Keratinocyte (primary cell): ENCODE data around the gene EXOC6B. TPM values are rescaled to one million over a fixed set of nuclear protein-coding genes. Genes with fewer than 3 reads are reported as not detected.

Experiments
- DNase-seq: peaks from one replicate; pipeline ENCODE4 v3.0.0-alpha.2; 2011; ENCODE audit warnings: low read depth, missing footprints, low spot score
- FAIRE-seq: peaks from 2 replicates; lab custom pipeline; 2011; peaks lifted over from hg19 to GRCh38; lab: Jason Lieb, UNC
- H2AFZ ChIP-seq: 2 replicates; pipeline ENCODE4 v1.6.0; 2012; ENCODE audit warnings: low read length, control low read depth, inconsistent platforms; ENCODE audit not compliant: control insufficient read depth
- H3K27ac ChIP-seq: 2 replicates; pipeline ENCODE4 v1.5.1; 2011; ENCODE audit warnings: low read length; ENCODE audit not compliant: control insufficient read depth, insufficient read depth
- H3K27me3 ChIP-seq: 3 replicates; pipeline ENCODE4 v1.6.0; 2011; ENCODE audit warnings: low read length; ENCODE audit not compliant: control insufficient read depth, insufficient read depth; ENCODE audit errors: extremely low read depth
- H3K36me3 ChIP-seq, 2 experiments: 2 replicates in 1 of 2; 3 replicates in 1 of 2; pipeline ENCODE4 v1.5.1; 2011; ENCODE audit warnings: low read length in 2 of 2, mild to moderate bottlenecking in 1 of 2; ENCODE audit not compliant: control insufficient read depth in 2 of 2, insufficient read depth in 2 of 2; ENCODE audit errors: extremely low read depth in 1 of 2
- H3K4me1 ChIP-seq: 3 replicates; pipeline ENCODE4 v1.5.1; 2011; ENCODE audit warnings: low read length; ENCODE audit not compliant: control insufficient read depth, insufficient read depth; ENCODE audit errors: extremely low read depth
- H3K4me2 ChIP-seq: 3 replicates; pipeline ENCODE4 v1.6.0; 2011; ENCODE audit warnings: low read depth, low read length; ENCODE audit not compliant: control insufficient read depth, insufficient read depth; ENCODE audit errors: extremely low read depth
- H3K4me3 ChIP-seq, 3 experiments: fragments of 200-600 bp in 1 of 3; sonication (generic) in 1 of 3; 2 replicates in 2 of 3; 3 replicates in 1 of 3; pipeline ENCODE4 v1.5.1; 2011 to 2016; ENCODE audit warnings: low read length in 3 of 3, mild to moderate bottlenecking in 3 of 3, control low read depth in 2 of 3, inconsistent platforms in 1 of 3, low read depth in 1 of 3, mixed read lengths in 1 of 3, mixed run types in 1 of 3, moderate library complexity in 1 of 3; ENCODE audit not compliant: control insufficient read depth in 2 of 3, insufficient read depth in 2 of 3; ENCODE audit errors: extremely low read depth in 1 of 3
- H3K79me2 ChIP-seq: 2 replicates; pipeline ENCODE4 v1.6.0; 2012; ENCODE audit warnings: low read length; ENCODE audit not compliant: control insufficient read depth, insufficient read depth
- H3K9ac ChIP-seq: 3 replicates; pipeline ENCODE4 v1.6.0; 2011; ENCODE audit warnings: low read length; ENCODE audit not compliant: control insufficient read depth, insufficient read depth; ENCODE audit errors: extremely low read depth
- H3K9me1 ChIP-seq: 3 replicates; pipeline ENCODE4 v1.6.0; 2011; ENCODE audit warnings: low read length; ENCODE audit not compliant: control insufficient read depth, insufficient read depth; ENCODE audit errors: extremely low read depth
- H3K9me3 ChIP-seq: 2 replicates; pipeline ENCODE4 v1.5.1; 2012; ENCODE audit warnings: low read depth, low read length; ENCODE audit not compliant: control insufficient read depth
- H4K20me1 ChIP-seq: 3 replicates; pipeline ENCODE4 v1.6.0; 2011; ENCODE audit warnings: low read length; ENCODE audit not compliant: control insufficient read depth, insufficient read depth; ENCODE audit errors: extremely low read depth
- CTCF ChIP-seq, 3 experiments: IDR thresholded peaks in 1 of 3; conservative IDR thresholded peaks in 1 of 3; optimal IDR thresholded peaks in 1 of 3; 2 replicates in 2 of 3; 3 replicates in 1 of 3; pipeline versions ENCODE3 to v1.5.1; 2011; ENCODE audit warnings: low read length in 3 of 3, mild to moderate bottlenecking in 3 of 3, moderate library complexity in 2 of 3, control low read depth in 1 of 3, inconsistent platforms in 1 of 3; ENCODE audit not compliant: insufficient read depth in 2 of 3; ENCODE audit errors: extremely low read depth in 1 of 3
- EZH2 ChIP-seq: IDR thresholded peaks from one replicate; pipeline ENCODE4 v1.6.1; 2012; ENCODE audit warnings: inconsistent platforms, mild to moderate bottlenecking, low read length, moderate library complexity
- dilution Hi-C: fragments of 300-500 bp; cut with MboI; formaldehyde crosslinking; loops from one replicate; pipeline ENCODE4 v1.7.0; 2020; ENCODE audit warnings: low sequenced_read_pairs; ENCODE audit not compliant: extremely low pct_ligation_motif_present
- polyA plus RNA-seq, 5 experiments: library from polyadenylated mRNA; depleted of rRNA in 3 of 5; stranded (reverse) in 3 of 5; stranded (forward) in 1 of 5; unstranded in 1 of 5; fragments of >200 nt; gene quantifications; 1 replicate in 1 of 5; 2 replicates in 3 of 5; 3 replicates in 1 of 5; pipeline versions ENCODE4 v1.2.1 to v1.2.3, GENCODE V29; 2011 to 2012; ENCODE audit warnings: missing spikeins in 2 of 5, low read depth in 1 of 5, low replicate concordance in 1 of 5

The EXOC6B gene
- polyA plus RNA-seq, 1 donor (not counting 4 experiments of a cell fraction or from before 2014, with no cell fraction given): 37.3 TPM

GRCh38 chr2:72414137-72414760 lies 411.6 kb downstream of the EXOC6B start:
- Histone ChIP-seq H4K20me1 (no peaks in the 10 kb centered on the region), H3K27ac (no peak overlapping the region), H3K9me1 (no peaks in the 10 kb centered on the region), H2AFZ (no peak overlapping the region), H3K27me3 (no peaks in the 10 kb centered on the region), H3K9me3 (no peaks in the 10 kb centered on the region), H3K4me2 (no peak overlapping the region), H3K4me1 (no peaks in the 10 kb centered on the region), H3K36me3 (no peaks in the 10 kb centered on the region), H3K79me2 (no peaks in the 10 kb centered on the region), H3K4me3 (no peak overlapping the region), H3K9ac (no peak overlapping the region)
- TF ChIP-seq CTCF (optimal IDR thresholded peaks at IDR 0.05 in 1 of 3, IDR thresholded peaks at IDR 0.05 in 1 of 3, conservative IDR thresholded peaks at IDR 0.05 in 1 of 3; ENCODE audit: extremely low read depth in 1 of 3, insufficient read depth in 2 of 3, low read length in 3 of 3) (no peak), EZH2 (no peak)
- no peak for DNase-seq
- dilution Hi-C loops: no loop called here
- FAIRE-seq: no peak

GRCh38 chr2:72413716-72414115 lies 412.1 kb downstream of the EXOC6B start:
- H3K4me3 ChIP-seq: no peak overlapping the region
- no peak overlapping the region for H3K27ac ChIP-seq
- no peaks in the 10 kb centered on the region for H3K79me2 ChIP-seq
- DNase-seq (no peak), FAIRE-seq (no peak)
- H3K9me3 ChIP-seq: no peaks in the 10 kb centered on the region
- dilution Hi-C loops: no loop called here
- H4K20me1 ChIP-seq: no peaks in the 10 kb centered on the region
- H3K9me1 ChIP-seq: no peaks in the 10 kb centered on the region
- H3K4me1 ChIP-seq: no peaks in the 10 kb centered on the region
- no peaks in the 10 kb centered on the region for H3K36me3 ChIP-seq
- no peak overlapping the region for H2AFZ ChIP-seq
- H3K9ac ChIP-seq: no peak overlapping the region
- no peak for TF ChIP-seq CTCF (optimal IDR thresholded peaks at IDR 0.05 in 1 of 3, IDR thresholded peaks at IDR 0.05 in 1 of 3, conservative IDR thresholded peaks at IDR 0.05 in 1 of 3; ENCODE audit: extremely low read depth in 1 of 3, insufficient read depth in 2 of 3, low read length in 3 of 3)
- TF ChIP-seq EZH2: no peak
- H3K4me2 ChIP-seq: no peak overlapping the region
- H3K27me3 ChIP-seq: no peaks in the 10 kb centered on the region
